WERI-Rb-1 (cell line): ENCODE results near the gene VKORC1.
A peak's percentile ranks its signal among the peaks of the same experiment; 100 is the strongest.

Experiments
- DNase-seq: peaks from one replicate; pipeline ENCODE4 v3.0.0-alpha.2; 2020
- H3K27ac ChIP-seq: fragments of 250-450 bp; sonication (Bioruptor Pico); 2 replicates; pipeline ENCODE4 v1.5.1; 2020; ENCODE audit warnings: mild to moderate bottlenecking, moderate library complexity
- H3K27me3 ChIP-seq: fragments of 250-450 bp; sonication (Bioruptor Pico); 2 replicates; pipeline ENCODE4 v1.5.1; 2021; ENCODE audit warnings: mild to moderate bottlenecking, low read depth, moderate library complexity; ENCODE audit not compliant: insufficient read depth, severe bottlenecking
- H3K36me3 ChIP-seq: fragments of 250-450 bp; sonication (Bioruptor Pico); 2 replicates; pipeline ENCODE4 v1.5.1; 2020; ENCODE audit warnings: mild to moderate bottlenecking, moderate library complexity
- H3K4me3 ChIP-seq: 2 replicates; pipeline ENCODE4 v1.5.1; 2011; ENCODE audit warnings: low read depth, mild to moderate bottlenecking, control low read depth, low read length
- H3K9me3 ChIP-seq: fragments of 250-450 bp; sonication (Bioruptor Pico); 2 replicates; pipeline ENCODE4 v1.5.1; 2021; ENCODE audit warnings: mild to moderate bottlenecking, moderate library complexity; ENCODE audit not compliant: severe bottlenecking
- TF ChIP-seq, protein P1 (sequence below): IDR thresholded peaks from 2 replicates; pipeline ENCODE4 v1.5.1; 2011; ENCODE audit warnings: low read depth, mild to moderate bottlenecking, control low read depth, inconsistent platforms, low read length

Gene VKORC1

DNA sequence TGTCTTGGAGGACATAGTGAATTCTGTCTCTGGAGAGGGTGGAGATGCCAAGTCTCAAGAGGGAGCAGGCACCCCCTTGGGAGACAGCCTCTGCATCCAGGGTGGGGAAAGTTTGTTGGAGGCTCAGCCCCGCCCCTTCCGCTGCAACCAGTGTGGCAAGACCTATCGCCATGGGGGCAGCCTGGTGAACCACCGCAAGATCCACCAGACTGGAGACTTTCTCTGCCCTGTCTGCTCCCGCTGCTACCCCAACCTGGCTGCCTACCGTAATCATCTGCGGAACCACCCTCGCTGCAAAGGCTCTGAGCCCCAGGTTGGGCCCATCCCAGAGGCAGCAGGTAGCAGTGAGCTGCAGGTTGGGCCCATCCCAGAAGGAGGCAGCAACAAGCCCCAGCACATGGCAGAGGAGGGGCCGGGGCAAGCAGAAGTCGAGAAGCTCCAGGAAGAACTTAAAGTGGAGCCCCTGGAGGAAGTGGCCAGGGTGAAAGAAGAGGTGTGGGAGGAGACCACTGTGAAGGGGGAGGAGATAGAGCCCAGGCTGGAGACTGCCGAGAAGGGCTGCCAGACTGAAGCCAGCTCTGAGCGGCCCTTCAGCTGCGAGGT lies 15.2 kb downstream of the VKORC1 start:
- no peak for DNase-seq
- no peaks in the 10 kb centered on the region for H3K9me3 ChIP-seq
- H3K27ac ChIP-seq = no peak overlapping the region
- H3K36me3 ChIP-seq = peaks cover 72% of the 10 kb centered on the region
- no peak overlapping the region for H3K4me3 ChIP-seq
- TF ChIP-seq, protein P1, sequence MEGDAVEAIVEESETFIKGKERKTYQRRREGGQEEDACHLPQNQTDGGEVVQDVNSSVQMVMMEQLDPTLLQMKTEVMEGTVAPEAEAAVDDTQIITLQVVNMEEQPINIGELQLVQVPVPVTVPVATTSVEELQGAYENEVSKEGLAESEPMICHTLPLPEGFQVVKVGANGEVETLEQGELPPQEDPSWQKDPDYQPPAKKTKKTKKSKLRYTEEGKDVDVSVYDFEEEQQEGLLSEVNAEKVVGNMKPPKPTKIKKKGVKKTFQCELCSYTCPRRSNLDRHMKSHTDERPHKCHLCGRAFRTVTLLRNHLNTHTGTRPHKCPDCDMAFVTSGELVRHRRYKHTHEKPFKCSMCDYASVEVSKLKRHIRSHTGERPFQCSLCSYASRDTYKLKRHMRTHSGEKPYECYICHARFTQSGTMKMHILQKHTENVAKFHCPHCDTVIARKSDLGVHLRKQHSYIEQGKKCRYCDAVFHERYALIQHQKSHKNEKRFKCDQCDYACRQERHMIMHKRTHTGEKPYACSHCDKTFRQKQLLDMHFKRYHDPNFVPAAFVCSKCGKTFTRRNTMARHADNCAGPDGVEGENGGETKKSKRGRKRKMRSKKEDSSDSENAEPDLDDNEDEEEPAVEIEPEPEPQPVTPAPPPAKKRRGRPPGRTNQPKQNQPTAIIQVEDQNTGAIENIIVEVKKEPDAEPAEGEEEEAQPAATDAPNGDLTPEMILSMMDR = no peak
- H3K27me3 ChIP-seq = no peaks in the 10 kb centered on the region

- Histone ChIP-seq H3K27me3 (no peaks in the 10 kb centered on the region), H3K27ac (no peak overlapping the region), H3K36me3 (peaks cover 65% of the 10 kb centered on the region), H3K9me3 (no peaks in the 10 kb centered on the region), H3K4me3 (no peak overlapping the region)
- TF ChIP-seq, protein P1 = no peak
- DNase-seq = no peak
These were observed 15.8 kb downstream of the VKORC1 start for GRCh38 chr16:31078597-31079341.

DNA sequence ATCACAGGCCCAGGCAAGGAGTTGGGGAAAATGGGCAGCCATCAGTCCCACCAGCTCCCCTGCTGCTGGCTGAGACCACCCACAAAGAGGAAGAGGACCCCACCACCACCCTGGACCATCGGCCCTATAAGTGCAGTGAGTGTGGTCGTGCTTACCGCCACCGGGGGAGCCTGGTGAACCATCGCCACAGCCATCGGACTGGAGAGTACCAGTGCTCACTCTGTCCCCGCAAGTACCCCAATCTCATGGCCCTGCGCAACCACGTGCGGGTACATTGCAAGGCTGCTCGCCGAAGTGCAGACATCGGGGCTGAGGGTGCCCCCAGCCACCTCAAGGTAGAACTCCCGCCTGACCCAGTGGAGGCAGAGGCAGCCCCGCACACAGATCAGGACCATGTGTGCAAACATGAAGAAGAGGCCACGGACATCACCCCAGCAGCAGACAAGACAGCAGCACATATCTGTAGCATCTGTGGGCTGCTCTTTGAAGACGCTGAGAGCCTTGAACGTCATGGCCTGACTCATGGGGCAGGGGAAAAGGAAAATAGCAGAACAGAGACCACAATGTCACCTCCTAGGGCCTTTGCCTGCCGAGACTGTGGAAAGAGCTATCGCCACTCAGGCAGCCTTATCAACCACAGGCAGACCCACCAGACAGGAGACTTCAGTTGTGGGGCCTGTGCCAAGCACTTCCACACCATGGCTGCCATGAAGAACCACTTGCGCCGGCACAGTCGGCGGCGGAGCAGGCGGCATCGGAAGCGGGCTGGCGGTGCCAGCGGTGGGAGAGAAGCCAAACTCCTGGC lies 16.8 kb downstream of the VKORC1 start:
- peaks cover 67% of the 10 kb centered on the region for H3K36me3 ChIP-seq
- DNase-seq = no peak
- H3K27me3 ChIP-seq = no peaks in the 10 kb centered on the region
- no peak overlapping the region for H3K4me3 ChIP-seq
- H3K9me3 ChIP-seq = no peaks in the 10 kb centered on the region
- TF ChIP-seq, protein P1 = peak; percentile 7; the same call in 1 of the 2 replicates
- no peak overlapping the region for H3K27ac ChIP-seq

- Histone ChIP-seq H3K4me3 (no peak overlapping the region), H3K9me3 (no peaks in the 10 kb centered on the region), H3K36me3 (peaks cover 63% of the 10 kb centered on the region), H3K27me3 (no peaks in the 10 kb centered on the region), H3K27ac (no peak overlapping the region)
- TF ChIP-seq, protein P1 = no peak
- DNase-seq = no peak
These were observed 17.6 kb downstream of the VKORC1 start for GRCh38 chr16:31077024-31077423.

DNA sequence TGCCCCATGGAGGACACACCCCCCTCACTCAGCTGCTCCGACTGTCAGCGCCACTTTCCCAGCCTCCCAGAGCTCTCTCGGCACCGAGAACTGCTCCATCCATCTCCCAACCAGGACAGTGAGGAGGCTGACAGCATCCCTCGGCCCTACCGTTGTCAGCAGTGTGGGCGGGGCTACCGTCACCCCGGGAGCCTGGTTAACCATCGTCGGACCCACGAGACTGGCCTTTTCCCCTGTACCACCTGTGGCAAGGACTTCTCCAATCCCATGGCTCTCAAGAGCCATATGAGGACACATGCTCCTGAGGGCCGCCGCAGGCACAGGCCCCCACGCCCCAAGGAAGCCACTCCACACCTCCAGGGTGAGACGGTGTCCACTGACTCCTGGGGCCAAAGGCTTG lies 18.3 kb downstream of the VKORC1 start:
- Histone ChIP-seq H3K36me3 (peaks cover 62% of the 10 kb centered on the region), H3K27ac (no peak overlapping the region)
- no peak for DNase-seq

More for the DNA sequence above, 18.3 kb downstream of the VKORC1 start:
- TF ChIP-seq, protein P1 = no peak
- no peak overlapping the region for H3K4me3 ChIP-seq
- no peaks in the 10 kb centered on the region for H3K9me3 ChIP-seq
- no peaks in the 10 kb centered on the region for H3K27me3 ChIP-seq
